GM19023 (cell line): ENCODE results near the gene PPP1R3C.

Experiments
- ATAC-seq: cut with Tn5 transposase; IDR thresholded peaks from one replicate; pipeline ENCODE4 v1.9.1; 2021; ENCODE audit warnings: mild to moderate bottlenecking, moderate library complexity; ENCODE audit not compliant: unreplicated experiment

The PPP1R3C gene

DNA sequence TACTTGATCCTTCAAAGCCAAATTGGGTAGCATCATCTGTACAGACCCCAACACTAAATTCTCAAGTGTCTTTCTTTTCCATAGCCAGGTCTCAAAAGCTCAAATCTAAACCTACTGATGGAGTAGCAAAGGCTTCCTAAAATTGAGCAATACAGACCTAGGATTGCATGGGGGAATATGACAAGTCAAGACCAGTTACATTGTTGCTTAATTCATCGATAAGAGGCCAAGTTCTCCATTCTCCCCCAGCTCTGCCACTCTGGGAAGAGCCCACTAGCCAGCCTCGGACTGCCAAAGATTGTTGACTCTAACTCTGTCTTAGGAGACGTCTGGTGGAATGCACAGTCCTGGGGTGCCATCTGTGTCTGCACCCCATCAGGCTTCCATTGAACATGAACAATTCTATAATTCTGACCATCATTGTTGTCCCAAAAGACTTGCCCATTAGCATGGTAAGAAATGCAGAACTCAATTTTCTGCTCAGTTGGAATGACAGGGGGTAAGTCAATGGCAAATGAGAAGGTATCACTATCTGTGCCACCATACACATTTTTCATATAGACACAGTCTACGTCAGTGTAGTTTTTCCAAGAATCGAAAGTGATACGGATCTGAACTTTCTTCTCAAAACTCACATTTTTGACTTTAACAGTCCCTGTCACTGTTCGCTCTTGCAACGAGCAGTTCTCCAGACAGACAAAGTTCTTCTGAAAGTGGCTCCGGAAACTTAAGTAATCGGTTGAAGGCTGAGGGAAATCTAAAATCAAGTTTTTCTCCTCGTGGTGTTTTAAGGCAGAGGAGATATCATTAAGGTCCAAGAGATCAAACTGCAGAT is 2.9 kb downstream of the PPP1R3C start:
- ATAC-seq: no peak

DNA sequence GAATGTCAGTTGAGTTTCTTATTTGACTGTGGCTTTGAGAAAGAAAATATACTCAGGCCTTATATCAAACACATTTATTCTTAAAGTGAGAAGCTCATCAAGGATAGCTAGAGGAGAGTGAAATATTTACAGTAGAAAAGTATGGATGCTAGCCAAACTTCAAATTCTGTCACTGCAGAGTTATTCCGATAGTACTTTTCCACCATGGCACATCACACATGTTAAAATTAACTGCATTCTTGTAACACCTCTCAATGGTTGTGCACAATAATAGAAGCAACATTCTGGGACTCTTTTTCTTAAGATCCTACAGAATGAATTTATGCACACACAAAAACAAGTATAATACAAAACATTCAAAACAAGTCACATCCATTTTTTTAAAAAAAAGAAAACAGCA is 4.5 kb downstream of the PPP1R3C start:
- no peak for ATAC-seq

DNA sequence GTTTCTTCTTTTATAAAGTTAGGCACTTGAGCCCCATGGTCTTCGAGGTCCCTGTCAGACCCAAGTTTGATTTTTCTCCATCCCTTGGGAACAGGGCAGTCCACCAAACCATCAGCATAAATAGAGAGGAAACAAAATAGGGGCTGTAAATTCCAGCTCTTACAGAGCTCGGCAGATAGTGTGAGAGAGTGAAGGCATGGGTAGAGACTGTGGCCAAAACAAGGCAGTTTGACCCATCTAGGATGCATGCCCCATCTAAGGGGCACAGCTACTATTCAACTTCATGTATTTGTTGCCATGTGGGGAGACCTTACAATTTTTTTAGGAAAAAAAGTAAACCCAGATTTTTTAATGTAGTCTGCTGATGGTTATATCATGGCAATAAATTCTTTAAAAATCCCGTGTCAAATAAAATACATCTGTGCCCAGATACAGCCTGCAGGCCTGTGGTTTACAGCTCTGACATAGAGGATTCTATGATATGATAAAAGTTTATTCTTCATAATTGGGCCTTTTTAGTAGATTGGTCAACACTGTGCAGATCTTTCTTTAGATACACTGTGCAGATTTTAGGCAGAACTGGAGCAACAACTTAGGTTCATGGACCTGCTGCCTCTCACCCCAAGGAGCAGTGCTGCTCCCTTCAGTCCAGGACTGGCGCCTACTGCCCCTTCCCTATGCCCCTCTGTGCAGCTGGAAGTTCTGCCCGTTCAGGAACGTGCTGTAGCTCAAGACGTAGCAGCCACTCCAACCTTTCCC is 5.3 kb downstream of the PPP1R3C start:
- ATAC-seq: no peak

DNA sequence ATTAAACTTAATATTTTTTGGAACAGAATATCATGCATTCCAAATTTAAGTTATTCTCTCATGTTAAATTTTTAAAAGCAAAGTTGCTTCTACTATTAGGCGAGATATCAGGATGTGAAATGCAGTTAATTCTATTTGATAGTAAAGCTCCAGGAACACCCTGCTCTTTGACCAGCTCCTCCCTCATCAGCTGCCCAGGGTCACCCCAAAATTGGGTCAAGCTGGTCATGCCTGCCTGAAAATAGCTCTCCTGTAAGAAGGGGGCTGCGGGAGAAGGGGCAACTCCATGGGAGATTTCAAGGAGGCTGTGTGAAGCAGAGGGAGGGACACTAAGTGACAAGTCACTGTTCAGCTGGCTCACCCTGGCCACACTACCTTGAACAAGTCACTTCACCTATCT is 5.9 kb downstream of the PPP1R3C start:
- no peak for ATAC-seq

DNA sequence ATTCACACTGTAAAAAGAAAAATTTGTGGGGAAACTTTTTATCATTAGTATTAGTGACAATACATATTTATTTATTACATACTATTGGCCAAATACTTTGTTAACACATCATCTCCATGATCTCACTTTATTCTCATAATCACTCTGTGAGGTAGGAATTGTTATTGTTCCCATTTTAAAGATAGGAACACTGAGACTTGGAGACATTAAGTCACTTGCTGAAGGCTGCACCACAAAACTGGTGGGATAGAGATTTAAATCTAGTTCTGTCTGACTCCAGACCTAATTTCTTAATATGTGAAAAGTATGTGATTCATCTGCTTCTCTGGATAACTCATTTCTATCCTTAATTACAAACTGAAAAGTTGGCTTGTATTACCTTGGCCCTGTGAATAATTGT is 8.2 kb downstream of the PPP1R3C start:
- ATAC-seq: no peak

DNA sequence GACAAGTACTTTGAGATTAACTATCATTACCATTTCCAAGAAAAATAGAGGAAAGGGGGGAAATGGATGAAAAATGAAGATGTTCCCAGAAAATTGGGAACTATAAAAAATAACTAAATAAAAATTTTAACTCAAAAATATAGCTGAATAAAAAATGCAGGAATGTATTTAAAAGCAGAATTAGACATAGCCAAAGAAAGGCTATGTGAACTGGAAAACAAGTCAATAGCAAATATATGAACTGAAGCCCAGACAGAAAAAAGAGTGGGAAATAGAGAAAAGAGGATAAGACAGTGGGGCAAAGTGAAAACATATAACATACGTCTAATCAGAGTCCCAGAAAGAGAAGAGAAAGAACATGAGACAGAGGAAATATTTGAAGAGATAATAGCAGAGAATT is 10.3 kb downstream of the PPP1R3C start:
- no peak for ATAC-seq

DNA sequence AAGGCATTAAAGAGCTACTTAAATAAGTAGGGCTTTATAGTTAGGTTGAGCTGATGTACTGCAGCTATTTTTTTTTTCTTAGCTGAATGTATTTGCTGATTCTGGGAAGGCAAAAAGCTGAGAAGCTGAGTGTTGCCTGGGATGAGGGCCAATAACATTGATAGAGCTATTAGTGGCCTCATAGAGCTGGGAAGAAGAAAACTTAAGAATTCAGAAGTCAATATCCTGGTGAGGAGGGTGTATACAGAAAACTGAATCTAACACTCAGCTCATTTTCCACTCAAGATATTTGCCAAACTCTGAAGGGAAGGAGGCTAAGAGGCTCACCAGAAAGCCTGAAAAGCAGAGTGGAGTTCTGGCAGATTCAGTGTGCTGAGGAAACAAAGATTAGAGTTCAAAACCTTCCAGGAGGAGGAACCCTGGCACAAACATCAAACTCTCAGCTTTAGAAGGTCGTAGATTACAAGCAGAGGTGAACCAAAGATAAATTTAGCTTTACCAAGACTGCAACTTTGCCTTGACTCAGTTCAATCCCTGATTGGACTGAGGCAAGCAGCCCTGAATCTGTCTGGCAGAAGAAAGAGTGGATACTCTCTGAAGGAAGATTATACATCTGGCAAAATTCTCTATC is 11.3 kb downstream of the PPP1R3C start:
- ATAC-seq: no peak

DNA sequence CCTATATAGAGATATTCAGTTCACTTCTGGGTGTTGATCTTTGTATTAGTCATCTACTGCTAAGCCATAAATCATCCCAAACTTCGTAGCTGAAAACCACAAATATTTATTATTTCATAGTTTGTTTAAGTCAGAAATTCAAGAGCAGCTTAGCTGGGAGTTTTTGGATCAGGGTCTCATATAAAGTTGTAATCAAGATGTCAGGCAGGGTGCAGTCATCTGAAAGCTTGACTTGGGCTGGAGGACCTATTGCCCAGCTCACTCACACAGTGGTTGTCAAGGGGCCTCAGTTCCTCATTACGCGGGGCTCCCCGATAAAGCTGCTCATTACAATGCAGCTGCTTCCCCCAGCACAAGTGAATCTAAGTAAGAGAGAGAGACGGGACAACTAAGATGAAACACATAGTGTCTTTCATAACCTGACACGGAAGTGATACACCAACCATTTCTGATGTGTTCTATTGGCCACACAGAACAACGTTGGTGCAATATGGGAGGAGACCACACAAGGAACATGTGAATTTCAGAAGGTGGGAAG is 15.7 kb downstream of the PPP1R3C start:
- no peak for ATAC-seq

DNA sequence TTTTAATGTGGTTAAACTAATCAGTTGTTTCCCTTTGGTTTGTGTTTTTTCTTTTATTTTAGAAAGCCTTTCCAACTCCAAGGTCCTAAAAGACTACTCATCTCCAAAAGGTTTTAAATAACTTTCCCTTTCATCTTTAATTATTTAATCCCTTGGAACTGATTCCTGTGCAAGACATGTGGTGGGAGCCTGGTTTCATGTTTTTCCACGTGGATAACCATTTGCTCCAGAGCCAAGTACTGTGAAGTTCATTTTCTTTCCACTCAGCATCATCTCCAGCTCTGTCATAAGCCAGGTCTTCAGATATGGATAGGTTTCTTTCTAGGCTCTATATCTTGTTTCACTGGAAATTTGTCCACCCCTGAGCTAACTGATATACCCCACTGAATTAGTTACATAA is 16.7 kb downstream of the PPP1R3C start:
- ATAC-seq: no peak

DNA sequence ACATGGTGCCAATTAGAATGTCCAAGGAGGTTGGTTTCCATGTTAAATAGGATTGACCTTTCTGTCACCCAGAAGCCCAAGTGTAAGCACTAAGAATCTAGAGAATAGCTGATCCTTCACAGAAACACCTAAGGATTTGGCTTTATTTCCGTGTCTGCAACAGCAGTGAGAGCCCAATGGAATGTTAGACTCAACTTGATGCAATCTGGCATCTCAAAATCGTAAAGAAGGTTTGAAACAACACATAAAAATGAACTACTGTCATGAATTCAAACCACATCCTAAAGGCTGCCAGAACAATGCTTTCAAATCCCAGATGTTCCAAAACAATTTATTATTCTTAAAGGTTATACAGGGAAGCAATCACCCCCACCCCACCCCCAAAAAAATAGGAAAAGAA is 18.6 kb downstream of the PPP1R3C start:
- ATAC-seq: no peak

DNA sequence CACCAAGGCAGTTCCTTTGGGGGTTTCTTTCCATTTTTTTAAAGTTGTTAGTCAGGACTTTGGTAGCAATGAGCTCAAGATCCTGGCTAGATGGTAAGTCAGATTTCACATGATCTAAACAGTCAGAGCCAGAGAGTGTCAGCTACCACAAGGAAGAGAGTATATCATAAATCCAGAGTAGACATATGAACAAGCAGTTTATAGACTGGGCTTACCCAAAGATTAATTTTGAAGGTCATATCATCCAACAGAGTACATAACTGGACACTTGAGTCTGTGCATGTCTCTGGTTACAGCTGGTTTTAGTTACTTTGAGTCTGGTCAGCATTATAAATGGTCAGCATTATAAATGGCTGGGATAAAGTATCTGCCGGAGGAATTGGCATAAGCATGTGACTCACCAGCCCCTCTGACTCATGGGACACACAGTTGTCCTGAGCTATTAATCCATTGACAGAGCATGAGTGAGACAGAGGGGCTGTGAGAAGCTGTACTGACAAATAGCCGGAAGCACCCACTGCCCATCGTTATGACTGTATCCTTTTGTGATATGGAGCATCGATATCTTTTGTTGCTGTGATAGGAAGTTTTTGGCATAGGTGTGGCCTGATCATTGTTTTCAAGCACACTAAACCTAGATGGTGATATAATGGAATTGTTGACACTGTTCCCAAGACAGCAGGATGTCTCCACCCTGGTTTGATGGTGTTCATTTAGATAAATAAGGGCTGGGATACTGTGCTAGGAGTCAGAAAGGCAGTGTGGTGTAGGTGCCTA is 19.3 kb downstream of the PPP1R3C start:
- no peak for ATAC-seq

DNA sequence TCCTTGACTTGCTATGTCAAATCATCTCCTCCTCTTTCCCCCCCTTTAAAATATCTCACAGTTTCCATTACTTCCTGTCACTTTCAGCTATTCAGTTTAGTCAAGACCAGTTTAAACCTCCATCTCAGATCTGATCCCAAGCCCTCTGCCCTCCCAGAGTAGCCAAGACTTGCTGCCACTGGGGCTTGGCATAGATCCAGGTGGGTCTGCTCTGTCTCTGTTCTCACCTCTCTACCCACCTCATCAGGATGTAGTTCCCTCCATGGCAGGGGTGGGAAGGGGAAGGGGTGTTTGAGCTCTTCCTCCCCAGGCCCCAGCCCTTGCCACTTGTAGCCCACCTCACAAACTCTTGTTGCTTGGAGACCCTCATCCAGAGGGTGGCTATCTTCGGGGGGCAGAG is 22.0 kb downstream of the PPP1R3C start:
- ATAC-seq: no peak

DNA sequence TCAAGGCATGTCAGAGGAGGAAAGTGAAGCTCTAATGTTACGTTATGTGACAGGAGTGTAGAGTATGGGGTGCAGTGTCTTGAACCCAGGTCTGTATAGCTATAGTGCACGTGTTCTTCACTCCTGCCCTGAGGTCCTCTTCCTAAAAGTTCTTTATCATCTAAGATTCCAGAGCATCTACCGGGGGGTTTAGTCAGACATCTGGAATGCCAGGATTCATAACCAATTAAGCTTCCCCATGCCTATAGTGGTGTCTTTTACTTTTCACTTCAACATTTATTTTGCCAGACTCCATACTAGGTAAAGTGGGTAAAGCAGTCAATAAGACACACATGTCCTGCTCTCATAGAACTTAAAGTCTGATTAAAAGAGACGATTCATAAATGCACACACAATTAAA is 22.4 kb downstream of the PPP1R3C start:
- ATAC-seq: no peak

DNA sequence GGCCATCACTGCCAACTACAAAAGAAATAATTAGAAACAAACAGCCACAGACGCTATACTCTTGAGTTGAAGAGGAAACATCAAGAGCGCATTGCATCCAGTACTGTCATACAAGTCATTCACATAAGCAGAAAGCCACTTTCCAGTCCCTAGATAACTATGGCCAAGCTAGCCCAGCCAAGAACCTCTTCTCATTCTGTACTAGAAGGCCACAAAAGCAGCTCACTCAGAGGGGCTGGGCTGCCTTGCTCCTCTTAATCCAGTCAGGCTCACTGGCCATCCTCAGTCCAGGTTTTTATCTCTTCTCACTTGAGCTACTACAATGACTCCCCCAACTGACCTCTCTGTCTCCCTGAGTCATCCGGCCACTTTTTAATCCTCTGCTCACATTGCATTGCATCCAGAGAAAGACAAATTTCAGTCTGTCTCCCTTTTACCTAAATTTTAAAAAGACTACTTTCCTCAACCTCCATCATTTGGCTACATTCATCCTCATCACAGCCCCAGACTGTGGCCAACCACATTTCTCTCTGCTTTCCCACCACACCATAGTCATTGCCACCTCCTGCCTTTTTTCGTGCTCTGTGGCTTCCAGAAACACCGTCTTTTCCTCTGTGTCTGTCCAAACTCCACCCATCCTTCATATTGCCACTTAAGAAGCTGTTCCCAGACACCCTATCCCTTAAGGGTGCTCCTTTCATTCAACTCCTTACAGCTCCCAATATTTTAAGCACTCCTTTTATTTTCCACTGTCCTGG is 25.0 kb downstream of the PPP1R3C start:
- no peak for ATAC-seq

DNA sequence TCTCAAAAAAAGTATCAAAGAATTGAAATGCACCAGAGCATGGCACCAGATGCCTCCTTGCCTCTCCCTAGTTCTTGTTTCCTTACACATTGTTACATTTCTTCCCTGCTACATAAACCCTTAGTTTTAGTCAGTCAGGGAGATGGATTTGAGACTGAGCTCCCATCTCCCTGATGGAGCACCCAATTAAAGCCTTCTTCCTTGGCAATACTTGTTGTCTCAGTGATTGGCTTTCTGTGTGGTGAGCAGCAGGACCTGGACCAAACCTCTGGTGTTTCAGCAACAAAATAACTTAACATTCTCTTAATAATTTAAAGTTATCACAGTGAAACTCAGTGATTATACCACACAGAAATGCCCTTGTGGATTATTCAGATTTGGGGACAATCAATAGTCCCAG is 26.9 kb downstream of the PPP1R3C start:
- ATAC-seq: no peak

DNA sequence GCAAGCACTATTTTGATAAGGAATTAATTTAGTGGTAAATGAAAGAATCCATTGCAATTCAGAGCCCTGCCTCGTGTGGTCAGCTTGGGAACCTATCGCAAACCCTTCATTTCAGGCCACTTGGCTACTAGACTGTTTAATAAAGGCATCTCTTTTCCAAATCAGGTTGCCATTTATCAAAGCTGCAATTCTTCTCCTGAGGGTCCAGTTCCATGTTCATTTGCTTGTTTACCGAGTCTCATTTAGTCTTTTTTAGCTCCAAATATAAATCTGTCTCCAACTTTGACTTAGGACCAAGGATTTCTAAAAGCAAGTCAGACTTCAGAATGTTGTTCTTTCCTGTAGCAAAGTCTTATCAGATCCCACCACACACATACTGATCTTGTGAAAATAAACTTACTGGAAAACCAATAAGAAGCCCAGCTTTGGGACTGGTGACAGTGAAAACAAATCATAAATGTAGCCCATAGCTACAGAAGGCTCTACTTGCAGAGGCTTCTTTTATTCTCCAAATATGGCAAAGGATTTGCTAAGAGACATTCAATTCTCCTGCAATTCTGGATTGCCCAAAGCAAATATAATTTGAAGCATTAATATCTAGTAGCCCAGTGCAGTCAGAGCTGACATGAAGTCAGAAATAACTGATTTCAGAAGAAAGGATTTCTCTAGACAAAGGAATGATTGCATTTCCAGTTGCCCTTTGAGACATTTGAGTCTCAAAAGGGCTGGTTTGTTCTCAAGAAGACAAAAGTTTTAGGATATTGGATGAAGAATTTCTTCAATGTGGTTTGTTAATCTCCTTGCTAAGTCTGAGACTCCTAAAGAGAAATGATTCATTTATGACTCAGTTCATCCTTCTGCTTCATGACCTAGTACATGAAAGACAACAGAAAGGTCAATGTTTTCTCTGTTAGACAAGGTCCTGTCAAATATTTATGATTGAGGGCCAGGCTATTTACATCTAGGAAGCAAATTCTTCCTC is 28.0 kb downstream of the PPP1R3C start:
- ATAC-seq: no peak

DNA sequence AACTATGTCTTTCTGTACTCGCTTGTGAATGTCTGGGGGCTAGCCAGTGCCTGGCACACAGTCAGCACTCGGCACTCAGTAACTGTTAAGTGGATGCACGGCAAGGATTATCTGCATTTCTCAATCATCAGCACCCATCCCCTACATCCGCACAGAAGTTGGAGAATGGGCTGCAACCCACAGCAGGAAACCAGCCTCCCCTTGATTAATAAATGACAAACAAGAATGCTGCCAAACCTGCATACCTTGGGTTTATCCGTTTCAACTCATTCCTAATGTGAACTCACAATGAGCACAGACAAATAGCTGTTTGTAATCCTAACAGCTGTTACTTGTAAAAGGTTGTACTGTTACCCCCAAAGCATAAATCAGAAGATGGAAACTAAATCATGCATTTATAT is 28.9 kb downstream of the PPP1R3C start:
- no peak for ATAC-seq

DNA sequence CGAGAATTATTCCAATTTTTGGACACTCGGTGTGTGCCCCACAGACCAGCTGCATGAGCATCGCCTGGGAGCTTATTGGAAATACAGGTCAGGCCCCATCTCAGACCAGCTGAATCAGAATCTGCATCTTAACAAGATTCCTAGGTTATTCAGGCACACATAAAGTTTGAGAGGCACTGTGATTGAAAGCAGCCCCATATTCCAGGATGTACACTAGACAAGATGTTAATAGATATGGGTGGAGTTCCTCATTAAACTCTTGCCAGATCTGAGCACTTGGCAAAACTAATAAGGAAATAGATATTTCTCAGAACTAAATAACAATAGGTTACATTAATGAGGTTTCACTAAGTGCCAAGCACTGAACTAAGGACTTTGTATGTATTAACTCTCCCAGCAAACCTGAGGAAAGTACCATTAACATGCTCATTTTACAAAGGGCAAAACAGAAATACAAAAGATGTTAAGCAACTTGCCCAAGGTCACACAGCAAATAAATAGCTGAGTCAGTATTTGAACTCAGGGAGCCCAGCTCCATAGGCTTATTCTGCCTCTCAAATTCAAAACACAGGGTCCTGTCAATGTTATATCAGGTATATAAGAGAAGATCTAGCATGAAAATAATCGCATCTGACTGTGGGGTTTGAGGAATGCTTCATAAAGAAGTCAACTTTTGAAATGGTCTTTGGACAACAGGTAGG is 29.9 kb downstream of the PPP1R3C start:
- ATAC-seq: no peak
